GM10266 (cell line): ENCODE data around the gene TNPO2.
"Not testable (repeated sequence)": the region's sequence is repeated elsewhere in the genome, so short reads cannot be mapped to it uniquely, and the experiment has no call there.

Experiments
- DNase-seq: peaks from one replicate; pipeline ENCODE4 v3.0.0; 2012; ENCODE audit errors: extremely low spot score
- TF ChIP-seq, protein P1 (sequence below): IDR thresholded peaks from 2 replicates; pipeline ENCODE4 v1.5.1; 2012; ENCODE audit warnings: mild to moderate bottlenecking, low read depth; ENCODE audit not compliant: control insufficient read depth, insufficient read depth; ENCODE audit errors: missing control alignments

Gene TNPO2

GRCh38 chr19:12736995-12737834 is 13.5 kb upstream of the TNPO2 start, which contains the start of gene GET3:
TSS of gene GET3 (plus strand) at chr19:12737497. CDS start at chr19:12737506, 9 bp downstream.
- TF ChIP-seq, protein P1, sequence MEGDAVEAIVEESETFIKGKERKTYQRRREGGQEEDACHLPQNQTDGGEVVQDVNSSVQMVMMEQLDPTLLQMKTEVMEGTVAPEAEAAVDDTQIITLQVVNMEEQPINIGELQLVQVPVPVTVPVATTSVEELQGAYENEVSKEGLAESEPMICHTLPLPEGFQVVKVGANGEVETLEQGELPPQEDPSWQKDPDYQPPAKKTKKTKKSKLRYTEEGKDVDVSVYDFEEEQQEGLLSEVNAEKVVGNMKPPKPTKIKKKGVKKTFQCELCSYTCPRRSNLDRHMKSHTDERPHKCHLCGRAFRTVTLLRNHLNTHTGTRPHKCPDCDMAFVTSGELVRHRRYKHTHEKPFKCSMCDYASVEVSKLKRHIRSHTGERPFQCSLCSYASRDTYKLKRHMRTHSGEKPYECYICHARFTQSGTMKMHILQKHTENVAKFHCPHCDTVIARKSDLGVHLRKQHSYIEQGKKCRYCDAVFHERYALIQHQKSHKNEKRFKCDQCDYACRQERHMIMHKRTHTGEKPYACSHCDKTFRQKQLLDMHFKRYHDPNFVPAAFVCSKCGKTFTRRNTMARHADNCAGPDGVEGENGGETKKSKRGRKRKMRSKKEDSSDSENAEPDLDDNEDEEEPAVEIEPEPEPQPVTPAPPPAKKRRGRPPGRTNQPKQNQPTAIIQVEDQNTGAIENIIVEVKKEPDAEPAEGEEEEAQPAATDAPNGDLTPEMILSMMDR: no peak

DNA sequence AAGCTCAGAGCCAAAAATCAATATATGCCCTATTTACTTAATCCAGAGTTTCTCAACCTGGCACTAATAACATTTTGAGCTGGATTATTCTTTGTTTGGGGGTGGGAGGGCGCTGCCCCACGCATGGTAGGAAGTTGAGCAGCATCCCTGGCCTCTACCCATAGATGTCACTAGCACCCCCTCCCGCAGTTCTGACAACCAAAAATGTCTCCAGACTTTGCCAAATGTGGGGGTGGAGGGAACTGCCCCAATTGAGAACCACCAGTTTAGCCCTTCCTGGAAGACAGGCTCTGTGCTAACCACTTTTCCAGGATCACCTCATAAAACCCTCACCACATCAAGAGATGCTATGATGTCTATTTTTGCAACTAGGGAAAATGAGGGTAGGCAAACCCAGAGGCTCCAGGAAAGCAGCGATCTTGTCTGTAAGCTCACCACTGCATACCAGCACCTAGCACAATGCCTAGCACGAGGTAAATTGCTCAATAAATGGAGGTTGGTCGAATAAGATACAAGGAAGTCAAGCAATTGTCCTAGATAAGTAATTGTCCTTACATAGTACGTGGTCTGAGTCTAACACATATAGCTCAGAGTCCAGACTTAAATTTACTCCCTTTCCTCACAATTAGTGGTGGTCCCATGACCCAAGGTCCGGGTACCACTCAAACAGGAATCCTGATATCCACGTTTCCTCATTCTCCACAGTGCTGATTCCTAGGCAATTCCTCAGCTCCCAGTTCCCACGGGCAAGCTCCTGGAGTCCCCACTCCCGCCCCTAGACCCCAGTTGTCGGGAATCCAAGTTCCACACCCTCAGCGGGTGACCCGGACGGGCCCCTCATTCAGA is 9.9 kb upstream of the TNPO2 start:
- TF ChIP-seq, protein P1: peak; percentile 53
- peak; percentile 83 for DNase-seq

More at GRCh38 chr19:12736995-12737834, 13.5 kb upstream of the TNPO2 start, which contains the start of gene GET3:
- DNase-seq: peak; percentile 94

- DNase-seq: no peak
Observed at GRCh38 chr19:12731337-12731736, 7.6 kb upstream of the TNPO2 start.

GRCh38 chr19:12730064-12730463 is 6.3 kb upstream of the TNPO2 start:
- DNase-seq: no peak
- TF ChIP-seq, protein P1: no peak

More at GRCh38 chr19:12731337-12731736, 7.6 kb upstream of the TNPO2 start:
- TF ChIP-seq, protein P1: no peak

DNA sequence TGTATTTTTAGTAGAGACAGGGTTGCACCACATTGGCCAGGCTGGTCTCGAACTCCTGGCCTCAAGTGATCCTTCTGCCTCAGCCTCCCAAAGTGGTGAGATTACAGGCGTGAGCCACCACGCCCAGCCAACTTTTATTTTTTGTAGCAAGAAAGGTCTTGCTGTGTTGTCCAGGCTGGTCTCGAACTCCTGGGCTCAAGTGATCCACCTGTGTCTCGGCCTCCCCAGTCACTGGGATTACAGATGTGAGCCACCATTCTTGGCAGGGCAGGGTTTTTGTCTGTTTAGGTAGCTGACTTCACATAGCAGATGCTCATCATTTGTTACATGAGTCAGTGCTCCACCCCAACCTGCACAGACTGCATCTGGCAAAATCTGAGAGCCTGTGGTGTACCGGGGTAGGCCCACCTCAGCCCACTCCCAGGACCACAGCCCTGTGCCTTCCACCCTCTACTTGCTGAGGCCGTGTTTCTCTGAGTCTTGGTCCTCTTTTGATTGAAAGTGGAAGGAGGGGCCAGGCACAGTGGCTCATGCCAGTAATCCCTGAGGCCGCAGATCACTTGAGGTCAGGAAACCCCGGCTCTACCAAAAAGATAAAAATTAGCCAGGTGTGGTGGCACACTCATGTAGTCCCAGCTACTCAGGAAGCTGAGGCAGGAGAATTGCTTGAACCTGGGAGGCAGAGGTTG is 4.2 kb upstream of the TNPO2 start:
- TF ChIP-seq, protein P1: no peak
- DNase-seq: no peak

- TF ChIP-seq, protein P1: no peak
- DNase-seq: no peak
Observed at GRCh38 chr19:12726988-12727316, 3.2 kb upstream of the TNPO2 start.

DNA sequence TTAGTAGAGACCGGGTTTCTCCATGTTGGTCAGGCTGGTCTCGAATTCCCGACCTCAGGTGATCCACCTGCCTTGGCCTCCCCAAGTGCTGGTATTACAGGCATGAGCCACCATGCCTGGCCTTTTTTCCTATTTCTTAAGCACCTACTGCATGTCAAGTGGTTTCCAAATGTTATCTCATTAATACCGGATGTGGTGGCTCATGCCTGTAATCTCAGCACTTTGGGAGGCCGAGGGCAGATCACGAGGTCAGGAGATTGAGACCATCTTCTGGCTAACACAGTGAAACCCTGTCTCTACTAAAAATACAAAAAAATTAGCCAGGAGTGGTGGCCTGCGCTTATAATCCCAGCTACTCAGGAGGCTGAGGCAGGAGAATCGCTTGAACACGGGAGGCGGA is 1.9 kb upstream of the TNPO2 start:
- DNase-seq: not testable (repeated sequence)
